HPDE6-E6E7 (cell line): ENCODE measurements around the gene IKBKG.
A peak's percentile ranks its signal among the peaks of the same experiment; 100 is the strongest.
"Not testable (repeated sequence)": the region's sequence is repeated elsewhere in the genome, so short reads cannot be mapped to it uniquely, and the experiment has no call there.

ENCODE experiments used
- DNase-seq: peaks from one replicate; pipeline ENCODE4 v3.0.0; 2011; ENCODE audit warnings: missing footprints; ENCODE audit errors: extremely low spot score

The IKBKG gene

DNA sequence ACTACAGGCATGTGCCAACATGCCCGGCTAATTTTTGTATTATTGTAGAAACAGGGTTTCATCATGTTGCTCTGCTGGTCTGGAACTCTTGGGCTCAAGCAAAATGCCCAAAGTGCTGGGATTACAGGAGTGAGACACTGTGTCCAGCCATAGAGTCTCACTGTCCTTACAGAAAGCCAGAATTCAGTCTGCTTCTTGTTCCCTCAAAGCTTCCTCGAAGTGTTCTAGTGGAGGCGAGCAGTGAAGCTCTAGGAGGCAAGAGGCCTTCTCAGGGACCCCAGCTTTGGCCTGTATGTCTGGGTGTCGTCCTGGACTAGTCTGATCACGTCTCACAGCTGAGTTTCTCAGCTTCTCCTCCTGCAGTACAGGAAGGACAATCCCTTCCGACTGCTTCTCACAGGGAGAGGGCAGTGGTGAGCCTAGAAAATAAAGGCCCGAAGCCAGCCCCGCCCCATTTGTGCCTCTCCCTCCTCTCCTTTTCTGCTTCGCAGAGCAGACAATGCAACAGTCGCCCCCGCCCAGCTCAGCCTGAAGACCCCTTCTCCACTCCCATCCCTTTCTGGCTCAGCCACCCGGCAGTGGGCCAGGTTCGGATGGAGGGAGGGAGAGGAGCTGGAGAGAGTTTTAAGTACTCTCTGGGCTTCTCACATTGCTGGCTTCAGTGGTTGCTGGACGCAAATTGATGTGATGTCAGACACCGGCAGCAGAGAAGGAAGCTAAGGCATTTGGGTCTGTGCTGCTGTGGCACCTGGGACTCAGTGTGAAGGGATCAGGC, 20.3 kb upstream of the IKBKG start:
- DNase-seq = peak; percentile 88

DNA sequence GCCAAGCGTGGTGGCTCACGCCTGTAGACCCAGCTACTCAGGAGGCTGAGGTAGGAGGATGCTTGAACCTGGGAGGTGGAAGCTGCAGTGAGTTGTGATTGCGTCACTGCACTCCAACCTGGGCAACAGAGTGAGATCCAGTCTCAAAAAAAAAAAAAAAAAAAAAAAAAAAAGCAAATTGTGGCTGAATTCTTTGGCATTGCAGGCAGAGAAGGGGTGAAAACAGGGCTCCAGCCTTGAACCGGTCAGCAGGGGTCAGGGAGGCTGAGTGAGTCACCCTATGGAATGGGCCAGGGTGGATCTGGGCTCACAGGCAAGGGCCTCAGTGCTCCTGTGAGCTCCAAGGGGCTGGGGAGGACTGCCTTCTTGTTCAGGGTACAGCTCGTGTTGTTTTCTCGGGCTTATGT, 18.2 kb upstream of the IKBKG start:
- DNase-seq = no peak

DNA sequence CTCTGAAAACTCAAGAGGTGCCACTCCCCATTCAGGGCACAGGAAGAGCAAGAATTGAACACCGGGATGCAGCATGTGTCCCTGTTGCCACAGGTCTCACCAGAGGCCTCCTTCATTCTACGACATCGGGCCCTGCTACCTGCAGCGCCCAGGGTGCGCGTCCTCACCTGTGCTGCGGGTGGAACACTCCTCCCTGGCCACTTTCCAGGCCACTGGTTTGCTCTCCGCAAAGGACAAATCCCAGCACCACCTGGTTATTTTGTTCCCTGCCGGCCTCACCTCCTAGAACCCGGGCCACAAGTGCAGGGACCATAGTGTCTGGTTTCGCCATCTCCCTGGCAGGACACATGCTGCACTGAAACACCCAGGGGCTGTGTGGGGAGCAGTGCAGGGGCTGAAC, 17.1 kb upstream of the IKBKG start:
- DNase-seq = no peak

DNA sequence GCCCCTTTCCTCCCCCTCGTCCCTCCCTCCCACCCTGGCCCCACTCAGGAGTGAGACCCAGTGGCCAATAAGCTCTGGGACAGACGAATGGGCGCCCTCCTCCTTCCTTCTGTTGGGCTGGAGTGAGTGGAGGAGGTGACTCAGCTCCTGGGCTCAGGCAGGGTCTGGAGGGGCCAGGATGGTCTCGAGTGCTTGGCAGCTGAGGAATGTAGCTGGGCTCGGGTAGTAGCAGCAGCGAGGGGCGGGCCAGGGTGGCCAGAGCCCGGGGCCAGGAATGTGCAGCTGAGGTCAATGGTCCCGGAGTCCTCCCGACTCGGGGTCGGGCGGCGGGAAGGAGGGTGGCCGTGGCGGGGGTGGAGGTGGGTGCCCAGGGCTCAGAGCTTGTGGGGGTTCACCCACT, 15.8 kb upstream of the IKBKG start:
- no peak for DNase-seq

DNA sequence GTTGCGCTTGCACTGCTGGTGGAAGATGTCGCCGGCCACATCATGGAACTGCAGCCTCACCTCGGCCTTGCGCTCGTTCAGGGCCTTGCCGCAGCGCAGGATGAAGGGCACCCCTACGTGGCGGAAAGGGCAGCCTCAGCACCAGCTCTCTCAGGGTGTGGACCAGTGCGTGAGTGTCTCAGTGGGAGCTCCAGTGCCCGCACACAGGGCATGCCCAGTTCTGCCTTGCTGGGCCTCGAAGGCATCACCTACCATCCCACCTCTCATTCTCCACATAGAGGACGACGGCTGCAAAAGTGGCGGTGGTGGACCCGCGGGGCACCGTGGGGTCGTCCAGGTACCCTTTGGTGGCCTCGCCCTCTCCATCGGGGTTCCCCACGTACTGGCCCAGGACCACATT, 14.7 kb upstream of the IKBKG start:
- no peak for DNase-seq

GRCh38 chrX:154534526-154535322, 12.7 kb upstream of the IKBKG start:
- DNase-seq = peak; percentile 85

- DNase-seq = no peak
Observed at GRCh38 chrX:154535892-154536291, 11.5 kb upstream of the IKBKG start.

GRCh38 chrX:154539077-154539476, 8.3 kb upstream of the IKBKG start:
- no peak for DNase-seq

GRCh38 chrX:154540365-154540764, 7.1 kb upstream of the IKBKG start:
- not testable (repeated sequence) for DNase-seq

GRCh38 chrX:154540897-154541535, 6.4 kb upstream of the IKBKG start:
- DNase-seq = peak; percentile 85

DNA sequence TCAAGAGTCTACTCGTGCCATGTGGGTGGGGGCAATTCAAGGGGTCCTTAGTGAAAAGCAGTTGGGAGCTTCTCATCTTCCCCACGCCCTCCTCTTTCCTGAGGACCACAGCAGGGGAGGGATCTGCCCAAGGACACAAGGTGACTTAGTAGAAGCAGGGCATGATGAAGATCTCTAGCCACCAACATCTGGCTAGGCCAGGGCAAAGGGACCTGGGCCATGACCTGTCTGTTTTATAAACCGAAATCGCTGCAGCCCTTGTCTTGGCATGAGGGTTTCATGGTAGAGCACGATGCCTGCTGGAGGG, 5.9 kb upstream of the IKBKG start:
- no peak for DNase-seq

GRCh38 chrX:154541896-154542722, 5.3 kb upstream of the IKBKG start:
- DNase-seq = peak; percentile 89

- DNase-seq = no peak
Observed at GRCh38 chrX:154542723-154543424, 4.5 kb upstream of the IKBKG start.

DNA sequence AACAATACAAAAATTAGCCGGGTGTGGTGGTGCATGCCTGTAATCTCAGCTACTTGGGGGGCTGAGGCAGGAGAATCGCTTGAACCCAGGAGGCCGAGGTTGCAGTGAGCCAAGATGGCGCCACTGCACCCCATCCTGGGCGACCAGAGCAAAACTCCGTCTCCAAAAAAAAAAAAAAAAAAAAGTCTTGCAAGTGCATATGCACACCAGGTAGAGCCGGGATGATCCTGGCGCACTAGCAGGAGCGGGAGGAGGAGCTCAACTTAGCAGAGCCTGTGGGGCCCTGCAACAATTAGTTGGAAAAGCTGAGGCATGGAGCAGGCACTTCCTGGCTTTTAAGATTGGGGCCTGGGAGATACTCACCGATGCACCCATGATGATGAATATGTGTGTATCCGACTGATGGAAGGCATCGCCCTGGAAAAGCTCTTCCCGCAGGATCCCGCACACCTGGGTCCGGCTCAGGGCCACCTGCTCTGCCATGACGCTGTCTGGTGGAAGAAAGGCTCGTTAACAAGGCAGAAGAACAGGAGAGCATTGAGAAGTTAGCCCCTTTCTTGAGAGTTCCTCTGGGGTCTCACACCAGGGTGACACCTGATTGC, 1.6 kb upstream of the IKBKG start:
- DNase-seq = no peak

DNA sequence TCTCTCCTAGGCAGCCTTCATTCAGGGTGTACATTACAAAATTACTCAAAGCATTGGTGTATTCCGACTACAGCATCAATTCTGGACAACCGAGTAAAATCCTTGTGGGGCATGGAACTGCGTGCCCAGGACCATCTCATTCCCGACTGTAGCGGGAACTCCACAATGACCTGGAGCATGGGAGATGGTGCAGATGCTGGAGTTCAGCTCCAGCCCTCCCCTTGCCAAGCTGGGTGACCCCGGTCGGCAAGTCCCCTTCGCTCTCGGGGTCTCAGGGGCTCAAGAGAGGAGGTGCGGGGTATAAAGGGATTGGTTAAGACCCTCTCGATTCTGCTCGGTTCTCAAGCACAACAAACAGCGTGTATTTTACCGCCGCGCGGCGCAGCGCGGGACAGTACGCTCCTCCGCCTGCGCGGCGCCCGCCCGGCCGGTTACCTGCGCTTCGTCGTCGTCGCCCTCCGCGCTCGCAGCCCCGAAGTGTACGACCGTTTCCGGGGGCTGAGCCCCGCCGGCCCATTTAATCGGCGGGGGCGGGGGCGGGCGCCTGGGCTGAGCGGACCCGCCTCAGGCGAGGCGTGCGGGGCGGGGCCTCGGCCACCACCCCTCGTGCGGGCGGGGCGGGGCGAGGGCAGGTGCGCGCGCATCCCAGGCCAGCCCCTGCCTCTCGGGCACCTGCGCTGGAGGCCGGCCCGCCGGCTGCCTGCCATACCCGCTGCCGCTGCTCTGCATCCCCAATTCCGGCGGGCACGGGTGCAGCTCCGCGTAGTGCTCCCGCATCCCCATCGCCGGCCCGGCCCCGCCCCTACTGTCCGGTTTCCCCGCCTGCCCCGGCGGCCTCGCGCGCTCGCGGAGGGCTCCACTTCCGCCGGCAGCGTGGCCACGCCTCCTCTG, 821 bp upstream of the IKBKG start, which contains the start of gene G6PD:
G6PD (minus strand) TSS at position 493 of the 891 bp plus-strand sequence. CDS start 691 bp downstream, outside the sequence.
- DNase-seq = peak; percentile 78

DNA sequence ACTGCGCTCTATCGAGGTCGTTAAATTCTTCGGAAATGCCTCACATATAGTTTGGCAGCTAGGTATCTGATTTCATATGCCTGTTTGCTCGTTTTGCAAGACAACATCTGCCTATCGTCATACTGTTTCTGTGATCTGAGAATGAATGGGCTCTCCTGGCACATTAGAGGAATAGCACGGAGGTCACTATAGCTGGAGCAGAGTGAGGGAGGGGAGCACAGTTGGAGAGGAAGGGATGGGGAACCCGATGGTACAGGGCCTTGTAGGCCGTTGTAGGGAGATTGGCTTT, 552 bp downstream of the IKBKG start:
- no peak for DNase-seq

- no peak for DNase-seq
Observed at GRCh38 chrX:154549766-154550165, 2.3 kb downstream of the IKBKG start.

DNA sequence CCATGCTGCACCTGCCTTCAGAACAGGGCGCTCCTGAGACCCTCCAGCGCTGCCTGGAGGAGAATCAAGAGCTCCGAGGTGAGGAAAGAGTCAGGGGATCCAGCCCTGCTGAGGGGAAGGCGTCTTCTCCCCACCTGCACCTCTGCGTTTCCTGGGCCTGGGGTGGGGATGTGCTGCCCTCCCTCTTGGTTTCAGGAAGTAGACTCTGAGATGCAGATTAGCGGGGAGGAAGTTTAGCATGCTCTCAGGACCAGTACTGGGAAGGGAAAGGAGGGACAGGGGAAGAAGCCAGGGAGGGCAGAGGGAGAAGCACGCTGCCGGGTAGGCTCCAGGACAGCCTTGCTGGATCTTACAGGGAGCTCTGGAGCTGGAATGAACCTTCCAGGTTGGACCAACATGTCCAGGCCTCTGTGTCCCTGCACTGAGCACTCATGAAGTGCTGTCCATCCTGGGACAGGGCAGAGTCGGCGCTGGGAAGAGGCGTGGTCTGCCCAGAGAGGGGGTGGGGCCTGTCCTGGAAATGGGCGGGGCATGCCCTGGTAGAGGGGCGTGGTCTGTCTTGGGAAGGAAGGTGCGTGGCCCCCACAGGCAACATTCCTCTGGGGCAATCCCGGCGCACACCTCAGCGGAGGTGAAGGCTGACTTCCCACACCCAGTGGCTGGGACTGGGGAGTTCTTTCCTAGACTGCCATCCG, 4.8 kb downstream of the IKBKG start:
- DNase-seq = not testable (repeated sequence)

DNA sequence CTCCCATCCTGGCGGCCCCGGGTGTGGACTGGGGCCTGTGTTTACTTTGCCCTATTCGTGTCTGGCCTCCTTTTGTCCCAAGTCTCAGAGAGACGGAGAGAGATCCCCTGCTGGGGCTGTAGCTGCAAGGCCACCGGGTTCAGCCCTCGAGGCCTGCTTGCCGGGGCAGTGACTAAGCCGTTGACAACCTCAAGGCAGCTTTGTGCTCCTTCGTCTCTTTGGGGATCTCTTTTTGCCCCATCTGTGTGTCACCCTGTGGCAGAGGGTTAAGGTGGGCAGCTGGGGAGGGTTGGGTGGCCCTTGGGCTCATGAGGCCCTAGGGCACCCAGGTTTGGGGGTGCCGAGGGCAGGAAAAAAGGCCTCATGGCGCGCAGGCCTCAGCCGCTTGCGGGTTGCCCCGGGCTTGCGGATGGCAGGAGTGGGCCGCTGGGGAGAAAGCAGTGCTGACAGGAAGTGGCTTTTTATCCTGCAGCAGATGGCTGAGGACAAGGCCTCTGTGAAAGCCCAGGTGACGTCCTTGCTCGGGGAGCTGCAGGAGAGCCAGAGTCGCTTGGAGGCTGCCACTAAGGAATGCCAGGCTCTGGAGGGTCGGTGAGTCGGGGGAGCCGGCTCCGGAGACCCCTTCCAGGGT, 10.8 kb downstream of the IKBKG start:
- not testable (repeated sequence) for DNase-seq
